GM23338 (cell line): ENCODE data around the gene ADAMTS7. TPM values are rescaled to one million over a fixed set of nuclear protein-coding genes. Genes with fewer than 3 reads are reported as not detected.

Experiments used
- ATAC-seq: fragments of 200-7000 bp; cut with Tn5 transposase; 3 replicates; pipeline ENCODE4 v1.9.1; 2020
- DNase-seq: peaks from one replicate; pipeline ENCODE4 v3.0.0-alpha.2; 2015; ENCODE audit warnings: low spot score
- H2AFZ ChIP-seq: fragments of 200-600 bp; sonication (generic); 2 replicates; pipeline ENCODE4 v1.8.0; 2016; ENCODE audit warnings: antibody characterized with exemption, mild to moderate bottlenecking, moderate library complexity
- H3F3A ChIP-seq: fragments of 200-600 bp; sonication (generic); replicated peaks from 2 replicates; pipeline ENCODE4 v1.8.0; 2017; ENCODE audit warnings: antibody characterized with exemption, mixed run types, low read depth
- H3K27ac ChIP-seq: fragments of 200-600 bp; sonication (generic); 2 replicates; pipeline ENCODE4 v1.6.1; 2016; ENCODE audit warnings: low read depth
- H3K27me3 ChIP-seq: fragments of 200-600 bp; sonication (generic); 2 replicates; pipeline ENCODE4 v1.8.0; 2016; ENCODE audit warnings: mild to moderate bottlenecking, mixed run types, moderate library complexity; ENCODE audit not compliant: insufficient read depth
- H3K36me3 ChIP-seq: fragments of 200-600 bp; sonication (generic); 2 replicates; pipeline ENCODE4 v1.8.0; 2016; ENCODE audit warnings: mild to moderate bottlenecking; ENCODE audit not compliant: insufficient read depth
- H3K4me1 ChIP-seq: fragments of 200-600 bp; sonication (generic); 2 replicates; pipeline ENCODE4 v1.8.0; 2016; ENCODE audit warnings: mild to moderate bottlenecking, moderate library complexity; ENCODE audit not compliant: insufficient read depth
- H3K4me2 ChIP-seq: fragments of 200-600 bp; sonication (generic); 2 replicates; pipeline ENCODE4 v1.7.1; 2017; ENCODE audit warnings: mixed run types
- H3K4me3 ChIP-seq: fragments of 200-600 bp; sonication (generic); 2 replicates; pipeline ENCODE4 v1.6.1; 2016; ENCODE audit warnings: mixed run types
- H3K79me2 ChIP-seq: fragments of 200-600 bp; sonication (generic); replicated peaks from 2 replicates; pipeline ENCODE4 v1.8.0; 2017; ENCODE audit warnings: mild to moderate bottlenecking; ENCODE audit not compliant: insufficient read depth
- H3K9me2 ChIP-seq: fragments of 200-600 bp; sonication (generic); 2 replicates; pipeline ENCODE4 v1.8.0; 2017; ENCODE audit not compliant: insufficient read depth
- H4K20me1 ChIP-seq: fragments of 200-600 bp; sonication (generic); replicated peaks from 2 replicates; pipeline ENCODE4 v1.8.0; 2017; ENCODE audit warnings: mild to moderate bottlenecking; ENCODE audit not compliant: insufficient read depth
- H3K27ac Mint-ChIP-seq: 2 replicates; pipeline ENCODE4 v1.8.0; 2020; ENCODE audit warnings: inconsistent platforms, mild to moderate bottlenecking, moderate library complexity, mixed read lengths
- H3K27me3 Mint-ChIP-seq: 3 replicates; pipeline ENCODE4 v1.8.0; 2022; ENCODE audit warnings: low read depth, mild to moderate bottlenecking, moderate library complexity, mixed read lengths, inconsistent platforms; ENCODE audit not compliant: insufficient read depth, poor library complexity
- H3K36me3 Mint-ChIP-seq: 3 replicates; pipeline ENCODE4 v1.8.0; 2021; ENCODE audit warnings: low read depth, mild to moderate bottlenecking, inconsistent platforms, moderate library complexity, mixed read lengths
- H3K4me1 Mint-ChIP-seq: 3 replicates; pipeline ENCODE4 v1.8.0; 2020; ENCODE audit warnings: mild to moderate bottlenecking, inconsistent platforms, mixed read lengths
- H3K4me3 Mint-ChIP-seq: 3 replicates; pipeline ENCODE4 v1.8.0; 2021; ENCODE audit warnings: moderate library complexity, mild to moderate bottlenecking, inconsistent platforms, mixed read lengths
- H3K9me3 Mint-ChIP-seq: 3 replicates; pipeline ENCODE4 v1.8.0; 2020; ENCODE audit warnings: moderate library complexity, mild to moderate bottlenecking, inconsistent platforms, mixed read lengths
- CTCF ChIP-seq, 2 experiments: fragments of 200-600 bp in 1 of 2; sonication (generic) in 1 of 2; conservative IDR thresholded peaks; 2 replicates each; pipeline versions ENCODE4 v1.5.1 to v1.6.1; 2016 to 2017; ENCODE audit warnings: antibody characterized with exemption in 2 of 2, low read depth in 2 of 2, mild to moderate bottlenecking in 2 of 2, moderate library complexity in 1 of 2
- EZH2 ChIP-seq: fragments of 200-600 bp; sonication (generic); IDR thresholded peaks from one replicate; pipeline ENCODE4 v1.8.0; 2017; ENCODE audit warnings: antibody characterized with exemption, mild to moderate bottlenecking, low read depth; ENCODE audit not compliant: unreplicated experiment
- EZH2phosphoT487 ChIP-seq: fragments of 200-600 bp; sonication (generic); IDR thresholded peaks from one replicate; pipeline ENCODE4 v1.8.1; 2018; ENCODE audit warnings: antibody characterized with exemption; ENCODE audit not compliant: unreplicated experiment
- NANOG ChIP-seq: IDR thresholded peaks from 2 replicates; pipeline ENCODE4 v1.6.1; 2016; ENCODE audit warnings: antibody characterized with exemption, borderline replicate concordance
- POLR2AphosphoS5 ChIP-seq: IDR thresholded peaks from 2 replicates; pipeline ENCODE4 v1.6.1; 2016; ENCODE audit warnings: antibody characterized with exemption, low read depth
- ZNF114 ChIP-seq: fragments of 250-450 bp; sonication (Bioruptor Pico); IDR thresholded peaks from 2 replicates; pipeline ENCODE4 v1.5.0; 2020; ENCODE audit warnings: mild to moderate bottlenecking, moderate library complexity
- polyA plus RNA-seq: library from polyadenylated mRNA; unstranded; fragments of >200 nt; fragmentation: Nextera tagmentation; extraction: Ambion mirVana; gene quantifications from 2 replicates; pipeline ENCODE4 v1.2.1, GENCODE V29; 2016
- total RNA-seq: library from RNA; depleted of rRNA; stranded (reverse); fragments of >200 nt; shearing (Covaris generic); gene quantifications from 2 replicates; pipeline ENCODE4 v1.2.3, GENCODE V29; 2014

Gene ADAMTS7
- total and polyA plus RNA-seq, 2 experiments from 2014 or later, result 11.6 to 52.7 TPM

- TF ChIP-seq ZNF114, result no peak
- TF ChIP-seq POLR2AphosphoS5, result no peak
- TF ChIP-seq NANOG, result no peak
- TF ChIP-seq CTCF (conservative IDR thresholded peaks at IDR 0.05; ENCODE audit: low read depth in 2 of 2), result no peak
- TF ChIP-seq EZH2phosphoT487, result no peak
- no peaks in the 10 kb centered on the region for H3K9me3 Mint-ChIP-seq
- H3K36me3 ChIP-seq, result no peaks in the 10 kb centered on the region
- peaks cover 9% of the 10 kb centered on the region for H3K27me3 Mint-ChIP-seq
- H3K9me2 ChIP-seq, result no peaks in the 10 kb centered on the region
- H3K27me3 ChIP-seq, result no peaks in the 10 kb centered on the region
- peaks cover 5% of the 10 kb centered on the region; the same call in 1 of the 2 replicates for H3K4me1 ChIP-seq
- no peaks in the 10 kb centered on the region for H4K20me1 ChIP-seq
- no peaks in the 10 kb centered on the region for H3K79me2 ChIP-seq
- H3K27ac Mint-ChIP-seq, result no peak overlapping the region
- H3K4me2 ChIP-seq, result no peak overlapping the region
- no peak for ATAC-seq
- peaks cover 13% of the 10 kb centered on the region for H3K4me1 Mint-ChIP-seq
- H3K4me3 ChIP-seq, result no peak overlapping the region
- no peaks in the 10 kb centered on the region for H3K36me3 Mint-ChIP-seq
- H2AFZ ChIP-seq, result no peak overlapping the region
- H3K4me3 Mint-ChIP-seq, result no peak overlapping the region
- H3K27ac ChIP-seq, result no peak overlapping the region
- DNase-seq, result no peak
- 0 out of 2 replicates have a peak, but pooled peaks cover 2% of the 10 kb centered on the region for H3F3A ChIP-seq
Measured at GRCh38 chr15:78838489-78838888, 27.2 kb upstream of the ADAMTS7 start.

GRCh38 chr15:78837543-78837942, 26.3 kb upstream of the ADAMTS7 start:
- no peak overlapping the region for H3K4me2 ChIP-seq
- H3K36me3 ChIP-seq, result no peaks in the 10 kb centered on the region
- TF ChIP-seq EZH2 (no peak), CTCF (conservative IDR thresholded peaks at IDR 0.05; ENCODE audit: low read depth in 2 of 2) (peak; percentile 19 to 55; a peak in 3 of 4 replicates), NANOG (no peak)
- H3K79me2 ChIP-seq, result no peaks in the 10 kb centered on the region
- no peak overlapping the region for H3K4me3 Mint-ChIP-seq
- H3K27me3 ChIP-seq, result no peaks in the 10 kb centered on the region
- H3K27ac Mint-ChIP-seq, result no peak overlapping the region
- no peak overlapping the region for H3K4me3 ChIP-seq
- H3K27ac ChIP-seq, result peak overlapping the region; percentile 50; the same call in 1 of the 2 replicates
- DNase-seq (peak; percentile 60), ATAC-seq (peak; percentile 93)
- H4K20me1 ChIP-seq, result no peaks in the 10 kb centered on the region
- no peaks in the 10 kb centered on the region for H3K36me3 Mint-ChIP-seq
- peak overlapping the region; percentile 76; the same call in 1 of the 2 replicates for H2AFZ ChIP-seq
- no peaks in the 10 kb centered on the region for H3K9me2 ChIP-seq
- H3K4me1 ChIP-seq, result peaks cover 5% of the 10 kb centered on the region; the same call in 1 of the 2 replicates
- peaks cover 13% of the 10 kb centered on the region for H3K4me1 Mint-ChIP-seq
- H3F3A ChIP-seq, result 0 out of 2 replicates have a peak, but pooled peaks cover 2% of the 10 kb centered on the region
- H3K9me3 Mint-ChIP-seq, result no peaks in the 10 kb centered on the region
- peaks cover 6% of the 10 kb centered on the region for H3K27me3 Mint-ChIP-seq
